GM13976 (cell line): Measurements from ENCODE around the gene SPEN.

Experiments
- DNase-seq: peaks from one replicate; pipeline ENCODE4 v3.0.0; 2012; ENCODE audit warnings: low spot score
- in situ Hi-C: fragments of 300-500 bp; cut with MboI; formaldehyde crosslinking; loops from one replicate; pipeline ENCODE4 v1.12.0; 2022; ENCODE audit warnings: low sequenced_read_pairs, mixed read lengths, inconsistent platforms; ENCODE audit not compliant: unreplicated experiment
- TF ChIP-seq, protein P1 (sequence below): IDR thresholded peaks from 2 replicates; pipeline ENCODE4 v1.5.1; 2012; ENCODE audit warnings: borderline replicate concordance, mild to moderate bottlenecking; ENCODE audit not compliant: insufficient read depth; ENCODE audit errors: extremely low read depth, missing control alignments, control extremely low read depth

SPEN gene

GRCh38 chr1:15931884-15932283, 84.4 kb downstream of the SPEN start:
- in situ Hi-C loops: no loop called here
- TF ChIP-seq, protein P1, sequence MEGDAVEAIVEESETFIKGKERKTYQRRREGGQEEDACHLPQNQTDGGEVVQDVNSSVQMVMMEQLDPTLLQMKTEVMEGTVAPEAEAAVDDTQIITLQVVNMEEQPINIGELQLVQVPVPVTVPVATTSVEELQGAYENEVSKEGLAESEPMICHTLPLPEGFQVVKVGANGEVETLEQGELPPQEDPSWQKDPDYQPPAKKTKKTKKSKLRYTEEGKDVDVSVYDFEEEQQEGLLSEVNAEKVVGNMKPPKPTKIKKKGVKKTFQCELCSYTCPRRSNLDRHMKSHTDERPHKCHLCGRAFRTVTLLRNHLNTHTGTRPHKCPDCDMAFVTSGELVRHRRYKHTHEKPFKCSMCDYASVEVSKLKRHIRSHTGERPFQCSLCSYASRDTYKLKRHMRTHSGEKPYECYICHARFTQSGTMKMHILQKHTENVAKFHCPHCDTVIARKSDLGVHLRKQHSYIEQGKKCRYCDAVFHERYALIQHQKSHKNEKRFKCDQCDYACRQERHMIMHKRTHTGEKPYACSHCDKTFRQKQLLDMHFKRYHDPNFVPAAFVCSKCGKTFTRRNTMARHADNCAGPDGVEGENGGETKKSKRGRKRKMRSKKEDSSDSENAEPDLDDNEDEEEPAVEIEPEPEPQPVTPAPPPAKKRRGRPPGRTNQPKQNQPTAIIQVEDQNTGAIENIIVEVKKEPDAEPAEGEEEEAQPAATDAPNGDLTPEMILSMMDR: no peak
- no peak for DNase-seq

GRCh38 chr1:15932612-15933011, 85.1 kb downstream of the SPEN start:
- DNase-seq: peak; percentile 26
- in situ Hi-C loops: no loop called here
- TF ChIP-seq, protein P1: no peak

GRCh38 chr1:15933684-15934083, 86.2 kb downstream of the SPEN start:
- TF ChIP-seq, protein P1: no peak
- no peak for DNase-seq
- in situ Hi-C loops: no loop called here

DNA sequence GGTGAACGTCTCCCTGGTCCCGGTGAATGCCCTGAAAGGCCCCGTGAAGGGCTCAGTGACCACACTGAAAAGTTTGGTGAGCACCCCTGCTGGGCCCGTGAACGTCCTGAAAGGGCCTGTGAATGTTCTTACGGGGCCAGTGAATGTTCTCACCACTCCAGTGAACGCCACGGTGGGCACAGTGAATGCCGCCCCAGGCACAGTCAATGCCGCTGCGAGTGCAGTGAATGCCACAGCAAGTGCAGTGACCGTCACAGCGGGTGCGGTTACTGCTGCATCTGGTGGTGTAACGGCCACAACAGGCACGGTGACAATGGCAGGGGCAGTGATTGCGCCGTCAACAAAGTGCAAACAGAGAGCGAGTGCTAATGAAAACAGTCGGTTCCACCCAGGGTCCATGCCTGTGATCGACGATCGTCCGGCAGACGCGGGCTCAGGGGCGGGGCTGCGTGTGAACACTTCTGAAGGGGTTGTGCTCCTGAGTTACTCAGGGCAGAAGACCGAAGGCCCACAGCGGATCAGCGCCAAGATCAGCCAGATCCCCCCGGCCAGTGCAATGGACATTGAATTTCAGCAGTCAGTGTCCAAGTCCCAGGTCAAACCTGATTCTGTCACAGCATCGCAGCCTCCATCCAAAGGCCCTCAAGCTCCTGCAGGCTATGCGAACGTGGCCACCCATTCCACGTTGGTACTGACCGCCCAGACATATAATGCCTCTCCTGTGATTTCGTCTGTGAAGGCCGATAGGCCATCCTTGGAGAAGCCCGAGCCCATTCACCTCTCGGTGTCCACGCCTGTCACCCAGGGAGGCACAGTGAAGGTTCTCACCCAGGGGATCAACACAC, 86.9 kb downstream of the SPEN start:
- in situ Hi-C loops: no loop called here
- no peak for DNase-seq
- TF ChIP-seq, protein P1: no peak

GRCh38 chr1:15935056-15935950, 87.8 kb downstream of the SPEN start:
- peak; percentile 24 for DNase-seq
- TF ChIP-seq, protein P1: no peak
- in situ Hi-C loops: no loop called here

DNA sequence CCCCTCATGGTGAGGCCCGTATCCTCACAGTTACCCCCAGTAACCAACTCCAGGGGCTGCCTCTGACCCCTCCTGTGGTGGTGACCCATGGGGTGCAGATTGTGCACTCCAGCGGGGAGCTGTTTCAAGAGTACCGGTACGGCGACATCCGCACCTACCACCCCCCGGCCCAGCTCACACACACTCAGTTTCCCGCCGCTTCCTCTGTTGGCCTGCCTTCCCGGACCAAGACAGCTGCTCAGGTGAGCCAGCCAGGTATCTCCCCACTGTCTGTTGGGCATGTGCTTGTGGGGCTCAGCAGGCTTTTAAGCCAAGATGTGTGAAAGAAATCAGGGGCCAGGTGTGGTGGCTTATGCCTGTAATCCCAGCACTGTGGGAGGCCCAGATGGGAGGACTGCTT, 88.5 kb downstream of the SPEN start:
- DNase-seq: peak; percentile 30
- TF ChIP-seq, protein P1: no peak
- in situ Hi-C loops: no loop called here
